Measurements from ENCODE around the gene KASH5. TPM values are rescaled to one million over a fixed set of nuclear protein-coding genes. Genes with fewer than 3 reads are reported as not detected.

KASH5 gene
- total and polyA plus RNA-seq, 2 of the 4 experiments (the other 2 are of a cell fraction), result not detected

Other genes starting within 250 kb of the KASH5 start
- not detected in 2 replicates for gene HRC, start 232.9 kb upstream of the KASH5 start, total RNA-seq (2012; rRNA removed)
- 0.03 TPM in 1 of 2 replicates, not detected in the other for gene HRC, start 232.9 kb upstream of the KASH5 start, polyA plus RNA-seq (2012; rRNA removed)
- gene TRPM4, start 230.5 kb upstream of the KASH5 start, total RNA-seq (2012; rRNA removed), result 1.9 and 2.2 TPM in 2 replicates
- gene TRPM4, start 230.5 kb upstream of the KASH5 start, polyA plus RNA-seq (2012; rRNA removed), result 17.4 and 19.7 TPM in 2 replicates
- under 0.01 and 0.18 TPM in 2 replicates for gene SLC6A16, start 63.1 kb upstream of the KASH5 start, total RNA-seq (2012; rRNA removed)
- gene SLC6A16, start 63.1 kb upstream of the KASH5 start, polyA plus RNA-seq (2012; rRNA removed), result 0.76 and 0.89 TPM in 2 replicates
- not detected in 2 replicates for gene CD37, start 52.8 kb upstream of the KASH5 start, total RNA-seq (2012; rRNA removed)
- gene CD37, start 52.8 kb upstream of the KASH5 start, polyA plus RNA-seq (2012; rRNA removed), result not detected in 2 replicates
- gene TEAD2, start 25.8 kb upstream of the KASH5 start, total RNA-seq (2012; rRNA removed), result 30.8 and 31.7 TPM in 2 replicates
- 33.6 and 37.6 TPM in 2 replicates for gene TEAD2, start 25.8 kb upstream of the KASH5 start, polyA plus RNA-seq (2012; rRNA removed)
- not detected in 2 replicates for gene DKKL1, start 24.4 kb upstream of the KASH5 start, total RNA-seq (2012; rRNA removed)
- 0.67 TPM in 2 replicates for gene DKKL1, start 24.4 kb upstream of the KASH5 start, polyA plus RNA-seq (2012; rRNA removed)
- not detected in 2 replicates for gene PTH2, start 35.2 kb downstream of the KASH5 start, total RNA-seq (2012; rRNA removed)
- not detected in 2 replicates for gene PTH2, start 35.2 kb downstream of the KASH5 start, polyA plus RNA-seq (2012; rRNA removed)
- gene GFY, start 37.1 kb downstream of the KASH5 start, total RNA-seq (2012; rRNA removed), result not detected in 2 replicates
- not detected in 2 replicates for gene GFY, start 37.1 kb downstream of the KASH5 start, polyA plus RNA-seq (2012; rRNA removed)
- not detected in 2 replicates for gene SLC17A7, start 53.3 kb downstream of the KASH5 start, total RNA-seq (2012; rRNA removed)
- gene SLC17A7, start 53.3 kb downstream of the KASH5 start, polyA plus RNA-seq (2012; rRNA removed), result 0.03 TPM in 1 of 2 replicates, not detected in the other
- 122 and 125 TPM in 2 replicates for gene PIH1D1, start 63.6 kb downstream of the KASH5 start, total RNA-seq (2012; rRNA removed)
- 76.8 and 77.9 TPM in 2 replicates for gene PIH1D1, start 63.6 kb downstream of the KASH5 start, polyA plus RNA-seq (2012; rRNA removed)
- 10.4 and 11.4 TPM in 2 replicates for gene ALDH16A1, start 65.0 kb downstream of the KASH5 start, total RNA-seq (2012; rRNA removed)
- 12.1 and 12.9 TPM in 2 replicates for gene ALDH16A1, start 65.0 kb downstream of the KASH5 start, polyA plus RNA-seq (2012; rRNA removed)
- gene FLT3LG, start 86.0 kb downstream of the KASH5 start, total RNA-seq (2012; rRNA removed), result 0.56 and 0.90 TPM in 2 replicates
- gene FLT3LG, start 86.0 kb downstream of the KASH5 start, polyA plus RNA-seq (2012; rRNA removed), result 8.3 and 10.2 TPM in 2 replicates
- 1,477 and 1,924 TPM in 2 replicates for gene RPL13A, start 99.4 kb downstream of the KASH5 start, total RNA-seq (2012; rRNA removed)
- gene RPL13A, start 99.4 kb downstream of the KASH5 start, polyA plus RNA-seq (2012; rRNA removed), result 2,069 and 2,840 TPM in 2 replicates
- gene RPS11, start 108.2 kb downstream of the KASH5 start, total RNA-seq (2012; rRNA removed), result 3,436 and 3,623 TPM in 2 replicates
- 5,513 and 6,961 TPM in 2 replicates for gene RPS11, start 108.2 kb downstream of the KASH5 start, polyA plus RNA-seq (2012; rRNA removed)
- 14.7 and 17.0 TPM in 2 replicates for gene FCGRT, start 124.4 kb downstream of the KASH5 start, total RNA-seq (2012; rRNA removed)
- 64.8 and 68.7 TPM in 2 replicates for gene FCGRT, start 124.4 kb downstream of the KASH5 start, polyA plus RNA-seq (2012; rRNA removed)
- 102 and 111 TPM in 2 replicates for gene RCN3, start 139.8 kb downstream of the KASH5 start, total RNA-seq (2012; rRNA removed)
- 116 and 119 TPM in 2 replicates for gene RCN3, start 139.8 kb downstream of the KASH5 start, polyA plus RNA-seq (2012; rRNA removed)
- 118 and 130 TPM in 2 replicates for gene NOSIP, start 192.3 kb downstream of the KASH5 start, total RNA-seq (2012; rRNA removed)
- gene NOSIP, start 192.3 kb downstream of the KASH5 start, polyA plus RNA-seq (2012; rRNA removed), result 138 and 164 TPM in 2 replicates
- gene PRRG2, start 193.1 kb downstream of the KASH5 start, total RNA-seq (2012; rRNA removed), result under 0.01 and 0.54 TPM in 2 replicates
- gene PRRG2, start 193.1 kb downstream of the KASH5 start, polyA plus RNA-seq (2012; rRNA removed), result 0.14 and 0.52 TPM in 2 replicates
- gene PRR12, start 202.9 kb downstream of the KASH5 start, total RNA-seq (2012; rRNA removed), result 0.28 and 0.36 TPM in 2 replicates
- gene PRR12, start 202.9 kb downstream of the KASH5 start, polyA plus RNA-seq (2012; rRNA removed), result 4.0 and 4.1 TPM in 2 replicates

Measured in IMR-90 (cell line).